ENCODE data around the gene BOLL. TPM values are rescaled to one million over a fixed set of nuclear protein-coding genes. Genes with fewer than 3 reads are reported as not detected.
A peak's percentile ranks its signal among the peaks of the same experiment; 100 is the strongest.

The BOLL gene
- total RNA-seq, 8 experiments from 2014 or later = 0.15 to 0.57 (median 0.18) TPM; not detected in 3

DNA sequence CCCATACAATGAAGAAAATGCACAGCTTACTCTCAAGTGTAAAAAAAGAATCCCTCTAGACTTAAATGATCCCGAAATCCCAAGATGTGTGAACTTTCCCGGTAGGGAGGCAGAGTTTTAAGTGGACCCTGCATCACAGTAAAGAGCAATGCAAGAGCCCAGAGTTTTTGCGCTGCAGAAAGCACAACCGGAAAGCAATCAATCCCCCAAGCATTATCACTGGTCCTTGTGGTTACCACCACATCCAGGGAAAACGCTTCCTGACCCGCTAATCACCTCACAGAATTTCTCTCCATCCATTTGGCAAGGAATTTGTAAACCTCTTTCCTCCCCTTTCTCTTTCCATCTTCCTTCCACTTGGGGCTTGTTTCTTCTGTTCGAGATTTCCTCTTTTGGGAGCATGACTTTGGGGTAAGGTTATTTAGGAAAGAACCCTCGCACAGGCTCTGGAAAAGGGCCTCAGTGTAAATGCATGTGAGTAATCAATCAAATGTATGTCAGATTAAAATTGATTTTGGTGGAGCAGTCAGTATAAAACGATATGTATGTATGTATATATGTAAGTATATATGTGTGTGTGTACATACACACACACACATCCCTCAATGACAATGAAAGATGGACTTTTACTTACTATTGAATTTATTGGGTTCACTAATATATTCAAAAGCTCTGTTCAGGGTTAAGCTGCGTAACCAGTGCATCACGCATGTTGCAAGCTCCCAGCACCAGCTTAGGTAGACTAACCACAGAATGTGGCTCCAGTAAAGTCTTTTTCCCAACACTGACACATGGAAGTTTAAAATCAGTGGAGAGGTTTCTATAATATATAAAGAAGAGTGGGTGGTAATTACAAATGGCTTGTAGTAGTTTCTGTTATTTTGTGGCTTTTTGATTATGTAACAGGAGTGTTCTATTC lies 20.9 kb upstream of the BOLL start:
- peak overlapping the region; percentile 61 to 90 (median 67) for H3K4me3 ChIP-seq
- in situ Hi-C loops (cut with MboI; ENCODE audit: low pct_unique_long_range_greater_than_20kb in 2 of 9, low sequenced_read_pairs in 9 of 9, unreplicated experiment in 9 of 9) = loop anchor here in 8 of 9 experiments (10.0 to 25.0 kb wide), 6 partner anchors 306 to 499 kb away; no protein-coding TSS in a partner anchor
- ATAC-seq (replicated peaks in 6 of 8) = no peak
- no peak overlapping the region for H3K27ac ChIP-seq
- WGBS, 10 experiments = 0 to 67% (median 39%) methylated on average over 2 to 11 of the region's 11 CpGs; no CpG with 5 or more reads in 1 of the 10 experiments
- H3K4me1 ChIP-seq (replicated peaks in 1 of 2) = peaks cover 8 to 22% of the 10 kb centered on the region in 2 donors

DNA sequence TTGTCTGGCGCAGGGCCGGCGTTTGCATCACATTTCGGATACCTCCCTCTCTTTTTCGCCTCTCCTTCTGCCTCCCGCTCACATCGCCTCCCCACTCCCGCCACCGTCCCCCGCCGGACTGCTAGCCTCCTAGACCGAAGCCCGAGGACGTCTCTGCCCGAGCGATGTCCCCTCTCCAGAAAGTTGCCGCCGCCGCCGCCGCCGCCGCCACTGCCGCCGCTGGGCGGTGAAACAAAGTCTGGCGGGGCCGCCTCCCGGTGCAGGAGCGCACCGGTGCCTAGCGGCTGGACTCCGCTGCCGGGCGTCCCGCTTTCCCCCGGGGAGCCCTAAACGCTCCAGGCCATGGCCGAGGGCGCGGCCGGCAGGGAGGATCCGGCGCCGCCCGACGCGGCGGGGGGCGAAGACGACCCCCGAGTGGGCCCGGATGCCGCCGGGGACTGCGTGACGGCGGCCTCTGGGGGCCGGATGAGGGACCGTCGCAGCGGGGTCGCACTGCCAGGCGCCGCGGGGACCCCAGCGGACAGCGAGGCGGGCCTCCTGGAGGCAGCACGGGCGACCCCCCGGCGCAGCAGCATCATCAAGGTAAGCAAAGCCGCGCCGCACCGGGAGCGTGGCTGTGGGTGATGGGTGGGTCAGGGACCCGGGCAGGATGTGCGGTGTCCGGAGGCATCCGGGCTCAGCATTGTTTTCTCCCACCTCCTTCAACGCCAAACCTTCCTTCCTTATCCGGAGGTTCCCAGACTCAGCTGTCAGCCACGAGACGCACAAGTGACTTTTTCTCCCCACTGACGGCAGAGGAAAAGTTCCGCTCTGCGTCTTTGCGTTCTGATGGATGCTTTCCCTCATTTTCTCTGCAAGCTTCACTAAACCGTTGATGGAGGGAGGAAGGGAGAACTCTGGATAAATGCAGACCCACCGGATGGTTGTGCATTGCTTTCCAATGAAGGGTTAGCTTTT lies 19.9 kb upstream of the BOLL start:
- Histone ChIP-seq H3K27ac (peak overlapping the region in 1 of 2 donors; percentile 2), H3K4me1 (replicated peaks in 1 of 2) (peaks cover 3 to 15% of the 10 kb centered on the region in 2 donors), H3K4me3 (peak overlapping the region; percentile 61 to 90 (median 67))
- in situ Hi-C loops (cut with MboI; ENCODE audit: low pct_unique_long_range_greater_than_20kb in 2 of 9, low sequenced_read_pairs in 9 of 9, unreplicated experiment in 9 of 9) = loop anchor here in 8 of 9 experiments (5.0 to 25.0 kb wide), 7 partner anchors 307 to 500 kb away; no protein-coding TSS in a partner anchor
- peak; percentile 29 to 51 (median 35) for ATAC-seq (replicated peaks in 6 of 8)
- 0 to 12% (median 3%) methylated on average over 2 to 12 of the region's 92 CpGs; no CpG with 5 or more reads in 4 of the 10 experiments for WGBS, 10 experiments

DNA sequence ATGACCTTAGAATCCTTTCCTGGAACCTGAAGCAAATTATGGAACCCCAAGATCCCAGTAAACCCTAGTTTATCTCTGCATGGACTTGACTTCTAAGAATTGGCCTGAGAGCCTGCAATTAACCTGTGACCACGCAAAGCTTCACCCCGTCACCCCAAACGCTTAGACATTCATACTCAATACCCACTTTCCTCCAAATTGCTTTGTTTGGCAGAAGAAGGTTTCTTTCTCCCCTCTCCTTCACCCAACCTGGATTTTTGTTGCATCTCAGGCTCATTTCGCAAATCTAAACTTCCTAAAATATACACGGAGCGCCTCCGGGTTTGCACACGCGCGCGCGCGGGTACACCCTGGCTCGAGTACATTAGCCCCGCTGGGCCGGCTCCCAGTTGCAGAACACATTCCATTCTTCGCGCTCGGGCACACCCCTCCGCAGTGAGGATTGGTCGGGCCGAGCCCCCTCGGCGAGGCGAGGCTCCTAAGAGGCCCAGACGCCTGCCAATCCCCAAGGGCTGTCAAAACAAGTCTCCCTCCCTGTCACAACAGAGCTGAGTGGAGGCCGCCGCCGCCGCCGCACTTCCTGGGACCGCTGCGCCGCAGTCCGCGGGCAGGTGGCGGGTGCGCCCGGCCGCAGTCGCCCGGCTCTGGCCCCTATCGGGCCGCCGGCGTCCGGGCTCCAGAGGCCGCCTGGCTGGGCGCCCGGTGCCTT lies 19.1 kb upstream of the BOLL start, which contains the start of gene PLCL1:
TSS of gene PLCL1 (plus strand) at position 545 of the 709 bp plus-strand sequence.
- Histone ChIP-seq H3K27ac (peak within 1 kb of the TSS in 1 of 2 donors; percentile 2), H3K4me3 (peak within 1 kb of the TSS; percentile 61 to 90 (median 67)), H3K4me1 (replicated peaks in 1 of 2) (peaks cover 7 to 21% of the 10 kb centered on the region in 2 donors)
- in situ Hi-C loops (cut with MboI; ENCODE audit: low pct_unique_long_range_greater_than_20kb in 2 of 9, low sequenced_read_pairs in 9 of 9, unreplicated experiment in 9 of 9) = loop anchor here in 8 of 9 experiments (5.0 to 25.0 kb wide), 7 partner anchors 308 to 501 kb away; no protein-coding TSS in a partner anchor
- ATAC-seq (replicated peaks in 6 of 8) = peak; percentile 96 to 99 (median 97)
- WGBS, 10 experiments = 0 to 20% (median 1%) methylated on average over 2 to 18 of the region's 50 CpGs; no CpG with 5 or more reads in 2 of the 10 experiments

DNA sequence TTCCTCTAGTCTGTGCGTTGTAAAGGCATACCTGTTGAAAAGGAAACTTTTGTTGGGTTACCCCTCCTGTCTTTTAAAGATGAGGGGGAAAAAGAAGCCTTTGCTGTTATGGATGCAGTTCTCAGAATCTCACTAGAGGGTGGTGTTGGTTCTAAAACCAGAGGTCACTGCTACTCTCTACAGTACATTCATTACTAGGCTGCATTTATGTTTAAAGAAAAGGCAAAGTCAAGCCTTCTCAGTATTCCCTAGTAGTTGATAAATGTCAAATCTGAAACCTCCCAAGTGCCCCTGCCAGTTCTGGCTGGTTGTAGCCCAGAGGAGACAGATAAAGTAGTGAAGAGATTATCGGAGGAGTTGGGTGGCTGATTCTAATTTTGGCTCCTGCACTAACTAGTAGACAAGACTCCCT lies 17.9 kb upstream of the BOLL start:
- in situ Hi-C loops (cut with MboI; ENCODE audit: low pct_unique_long_range_greater_than_20kb in 2 of 9, low sequenced_read_pairs in 9 of 9, unreplicated experiment in 9 of 9) = loop anchor here in 8 of 9 experiments (5.0 to 25.0 kb wide), 7 partner anchors 309 to 502 kb away; no protein-coding TSS in a partner anchor
- peaks cover 8 to 31% of the 10 kb centered on the region in 2 donors for H3K4me1 ChIP-seq (replicated peaks in 1 of 2)
- H3K27ac ChIP-seq = no peak overlapping the region
- H3K4me3 ChIP-seq = peak overlapping the region in 3 of 5 donors; percentile 1 to 6 (median 6)
- peak in 6 of 8 experiments; percentile 6 to 14 (median 9) for ATAC-seq (replicated peaks in 6 of 8)
- 0 to 40% (median 18%) methylated on average over 1 to 2 of the region's 2 CpGs; no CpG with 5 or more reads in 2 of the 10 experiments for WGBS, 10 experiments

DNA sequence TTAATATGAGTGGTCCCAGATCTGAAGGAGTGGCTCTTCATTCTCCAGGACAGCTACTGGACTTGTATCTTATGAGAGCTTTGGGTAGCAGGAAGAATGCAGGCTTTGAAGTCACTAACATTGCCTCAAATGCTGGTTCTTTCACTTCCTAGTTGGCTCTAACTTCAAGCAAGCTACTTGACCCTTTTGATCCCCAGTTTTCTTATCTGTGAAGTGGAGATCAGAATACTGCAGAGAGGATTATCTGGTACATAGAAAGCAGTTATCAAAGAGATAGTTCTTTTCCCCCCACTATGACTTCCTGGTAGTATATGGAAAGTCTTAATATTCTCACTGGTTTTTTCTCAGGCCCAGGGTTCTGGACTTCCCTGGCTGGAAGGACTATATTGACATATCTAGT lies 15.9 kb upstream of the BOLL start:
- no peak overlapping the region for H3K4me3 ChIP-seq
- no peak for ATAC-seq (replicated peaks in 6 of 8)
- H3K4me1 ChIP-seq (replicated peaks in 1 of 2) = peaks cover 13 to 36% of the 10 kb centered on the region in 2 donors
- H3K27ac ChIP-seq = no peak overlapping the region
- in situ Hi-C loops (cut with MboI; ENCODE audit: low pct_unique_long_range_greater_than_20kb in 2 of 9, low sequenced_read_pairs in 9 of 9, unreplicated experiment in 9 of 9) = loop anchor here in 8 of 9 experiments (5.0 to 25.0 kb wide), 7 partner anchors 311 to 504 kb away; no protein-coding TSS in a partner anchor

DNA sequence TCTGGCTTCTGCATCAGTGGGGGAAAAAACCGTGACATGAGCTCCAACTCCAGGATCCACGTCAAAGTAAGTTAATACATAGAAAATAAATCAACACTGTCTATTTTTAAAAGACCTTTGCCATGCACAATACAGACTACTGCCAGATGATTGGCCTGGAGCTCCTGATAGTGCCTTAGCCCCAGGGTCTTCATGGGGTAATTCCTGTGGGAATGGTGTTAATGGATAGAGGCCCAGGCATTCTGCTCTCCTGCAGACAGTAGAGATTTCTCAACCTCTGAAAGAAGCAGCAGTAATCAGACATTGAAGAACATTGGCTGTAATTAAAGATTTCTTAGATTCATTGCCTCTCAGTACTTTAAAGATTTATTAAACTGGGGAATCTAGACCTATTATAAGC lies 15.0 kb upstream of the BOLL start:
- 46 to 100% (median 74%) methylated on average over 1 to 2 of the region's 2 CpGs for WGBS, 10 experiments
- Histone ChIP-seq H3K27ac (no peak overlapping the region), H3K4me1 (replicated peaks in 1 of 2) (peaks cover 13 to 36% of the 10 kb centered on the region in 2 donors), H3K4me3 (no peak overlapping the region)
- in situ Hi-C loops (cut with MboI; ENCODE audit: low pct_unique_long_range_greater_than_20kb in 2 of 9, low sequenced_read_pairs in 9 of 9, unreplicated experiment in 9 of 9) = loop anchor here in 8 of 9 experiments (5.0 to 25.0 kb wide), 7 partner anchors 312 to 505 kb away; no protein-coding TSS in a partner anchor
- no peak for ATAC-seq (replicated peaks in 6 of 8)

DNA sequence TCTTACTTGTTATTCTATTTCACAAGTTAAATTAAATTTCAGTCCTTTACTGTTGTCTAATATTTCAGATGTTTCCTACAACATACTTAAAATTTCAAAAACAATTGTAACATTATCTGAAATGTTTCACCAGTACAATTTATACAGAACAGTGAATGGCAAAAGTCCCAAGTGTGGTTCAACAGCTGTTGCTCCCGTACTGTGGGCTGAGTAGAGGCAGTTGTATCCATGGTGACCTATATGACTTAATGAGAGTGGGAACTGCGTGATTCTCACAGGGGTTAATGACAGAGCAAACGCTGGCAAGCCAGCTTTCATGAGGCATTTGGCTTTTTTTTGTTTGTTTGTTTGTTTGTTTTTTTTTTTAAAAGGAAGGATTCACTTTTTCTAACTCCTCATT lies 13.9 kb upstream of the BOLL start:
- in situ Hi-C loops (cut with MboI; ENCODE audit: low pct_unique_long_range_greater_than_20kb in 2 of 9, low sequenced_read_pairs in 9 of 9, unreplicated experiment in 9 of 9) = loop anchor here in 1 of 9 experiments (10.0 kb wide), 1 partner anchor 496 kb away; no protein-coding TSS in a partner anchor
- peak in 1 of 8 experiments; percentile 20 for ATAC-seq (replicated peaks in 6 of 8)
- Histone ChIP-seq H3K4me3 (no peak overlapping the region), H3K27ac (no peak overlapping the region), H3K4me1 (replicated peaks in 1 of 2) (peaks cover 13 to 36% of the 10 kb centered on the region in 2 donors)
- 0 to 79% (median 27%) methylated on average over 1 to 3 of the region's 3 CpGs; no CpG with 5 or more reads in 2 of the 10 experiments for WGBS, 10 experiments

DNA sequence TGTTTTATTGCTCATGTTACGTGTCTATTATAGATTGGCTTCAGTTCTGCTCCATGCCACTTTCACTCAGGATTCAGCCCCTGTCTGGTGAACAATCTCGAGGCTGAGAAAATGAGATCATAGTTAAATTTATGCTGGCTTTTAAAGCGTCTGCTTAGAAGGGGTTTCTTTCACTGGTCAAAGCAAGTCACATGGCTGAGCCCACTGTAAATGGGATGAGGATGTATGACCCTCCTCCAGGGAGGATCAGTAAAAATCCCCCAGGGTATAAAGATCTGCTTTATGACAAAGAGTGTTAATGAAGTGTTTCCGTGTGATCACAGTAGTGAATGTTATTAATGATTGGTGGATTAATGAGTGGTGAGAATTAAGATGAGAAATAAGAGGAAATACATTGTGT lies 13.1 kb upstream of the BOLL start:
- H3K4me1 ChIP-seq (replicated peaks in 1 of 2) = peaks cover 11 to 32% of the 10 kb centered on the region in 2 donors
- peak in 5 of 8 experiments; percentile 94 to 96 (median 95) for ATAC-seq (replicated peaks in 6 of 8)
- H3K4me3 ChIP-seq = peak overlapping the region in 1 of 5 donors; percentile 5
- 28 to 86% (median 33%) methylated on average over 1 to 4 of the region's 4 CpGs; no CpG with 5 or more reads in 3 of the 10 experiments for WGBS, 10 experiments
- in situ Hi-C loops (cut with MboI; ENCODE audit: low pct_unique_long_range_greater_than_20kb in 2 of 9, low sequenced_read_pairs in 9 of 9, unreplicated experiment in 9 of 9) = loop anchor here in 1 of 9 experiments (10.0 kb wide), 1 partner anchor 497 kb away; no protein-coding TSS in a partner anchor
- H3K27ac ChIP-seq = peak overlapping the region in 1 of 2 donors; percentile 1

DNA sequence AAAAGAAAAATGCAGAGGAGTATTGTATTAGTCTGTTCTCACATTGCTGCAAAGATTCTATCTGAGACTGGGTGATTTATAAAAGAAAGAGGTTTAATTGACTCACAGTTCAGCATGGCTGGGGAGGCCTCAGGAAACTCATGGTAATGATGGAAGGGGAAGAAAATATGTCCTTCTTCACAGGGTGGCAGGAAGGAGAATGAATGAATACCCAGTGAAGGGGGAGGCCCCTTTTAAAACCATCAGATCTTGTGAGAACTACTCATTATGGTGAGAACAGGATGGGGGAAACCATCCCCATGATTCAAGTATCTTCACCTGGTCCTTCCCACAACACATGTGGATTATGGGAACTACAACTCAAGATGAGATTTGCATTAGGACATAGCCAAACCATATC lies 10.2 kb upstream of the BOLL start:
- Histone ChIP-seq H3K27ac (no peak overlapping the region), H3K4me3 (no peak overlapping the region), H3K4me1 (replicated peaks in 1 of 2) (peaks cover 10 to 30% of the 10 kb centered on the region in 2 donors)
- in situ Hi-C loops (cut with MboI; ENCODE audit: low pct_unique_long_range_greater_than_20kb in 2 of 9, low sequenced_read_pairs in 9 of 9, unreplicated experiment in 9 of 9) = loop anchor here in 1 of 9 experiments (10.0 kb wide), 1 partner anchor 500 kb away; no protein-coding TSS in a partner anchor
- ATAC-seq (replicated peaks in 6 of 8) = no peak

DNA sequence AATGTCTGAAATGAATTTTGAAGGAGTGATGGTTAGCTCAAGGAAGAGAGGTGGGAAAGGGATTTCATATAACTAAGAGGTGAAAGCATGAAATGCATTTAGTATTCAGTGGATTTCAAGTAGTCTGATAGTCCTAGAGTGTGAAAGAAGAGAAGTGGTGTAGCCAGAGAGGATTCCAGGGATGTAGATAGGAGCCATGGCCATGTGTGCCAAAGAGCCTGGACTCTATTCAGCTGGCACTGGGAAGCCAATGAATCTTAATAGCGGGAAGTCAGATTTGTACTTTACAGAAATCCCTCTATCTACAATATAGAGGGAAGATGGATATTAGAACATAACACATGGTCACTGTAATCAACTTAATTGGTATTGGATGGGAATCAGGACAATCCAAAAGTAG lies 8.3 kb upstream of the BOLL start:
- Histone ChIP-seq H3K4me3 (no peak overlapping the region), H3K4me1 (replicated peaks in 1 of 2) (peaks cover 6 to 12% of the 10 kb centered on the region in 2 donors), H3K27ac (no peak overlapping the region)
- in situ Hi-C loops (cut with MboI; ENCODE audit: low pct_unique_long_range_greater_than_20kb in 2 of 9, low sequenced_read_pairs in 9 of 9, unreplicated experiment in 9 of 9) = loop anchor here in 1 of 9 experiments (10.0 kb wide), 1 partner anchor 501 kb away; no protein-coding TSS in a partner anchor
- no peak for ATAC-seq (replicated peaks in 6 of 8)
- 90 to 100% (median 100%) methylated on average over 1 of the region's 1 CpG; no CpG with 5 or more reads in 4 of the 10 experiments for WGBS, 10 experiments
